Right lobe of liver (tissue), 6 donors: ENCODE data around the gene PFKP. TPM values are rescaled to one million over a fixed set of nuclear protein-coding genes. Genes with fewer than 3 reads are reported as not detected.

Experiments
- ATAC-seq, 4 donors: fragments of 200-7000 bp; cut with Tn5 transposase; one replicate each; pipeline ENCODE4 v1.9.1; 2020; ENCODE audit warnings: mild to moderate bottlenecking in 4 of 4, moderate library complexity in 4 of 4
- DNase-seq, 3 donors: peaks; one replicate each; pipeline ENCODE4 v3.0.0-alpha.2; 2020
- H3K27ac ChIP-seq, 3 donors: fragments of 200-600 bp; one replicate each; pipeline ENCODE4 v1.8.0; 2022
- H3K27me3 ChIP-seq, 2 donors: fragments of 200-600 bp; one replicate each; pipeline ENCODE4 v1.8.0; 2022
- H3K36me3 ChIP-seq, 4 donors: fragments of 200-600 bp; sonication (generic) in 1 of 4; one replicate each; pipeline versions ENCODE4 v1.5.1 to v1.8.0; 2017 to 2022; ENCODE audit warnings: control low read depth in 1 of 4
- H3K4me1 ChIP-seq, 4 donors: fragments of 200-600 bp; sonication (generic) in 1 of 4; one replicate each; pipeline versions ENCODE4 v1.5.1 to v1.8.0; 2017 to 2022; ENCODE audit warnings: control low read depth in 1 of 4
- H3K4me3 ChIP-seq, 3 donors: fragments of 200-600 bp; one replicate each; pipeline ENCODE4 v1.8.0; 2022
- H3K9me3 ChIP-seq, 4 donors: fragments of 200-600 bp; sonication (generic) in 1 of 4; one replicate each; pipeline versions ENCODE4 v1.5.1 to v1.8.0; 2017 to 2022; ENCODE audit warnings: control low read depth in 1 of 4
- POLR2A ChIP-seq: fragments of 450-650 bp; IDR thresholded peaks from one replicate; pipeline ENCODE4 v1.6.1; 2017; ENCODE audit warnings: antibody characterized with exemption, mild to moderate bottlenecking
- WGBS: methylation state at CpG from one replicate; pipeline ENCODE4 v1.1.6; 2018; ENCODE audit warnings: low coverage, low lambda C conversion rate; ENCODE audit not compliant: insufficient coverage; ENCODE audit errors: missing lambda C conversion rate; 5-methylcytosine and 5-hydroxymethylcytosine counted together
- intact Hi-C, 2 donors: fragments of 100-400 bp; cut with DNase I; formaldehyde crosslinking; loops; one replicate each; pipeline versions ENCODE4 v1.11.2 to v1.14.1; 2022
- total RNA-seq, 6 experiments: library from RNA; depleted of rRNA in 2 of 6; stranded (reverse); fragments of >200 nt in 2 of 6; fragmentation: NEBNext Ultra II Directional in 3 of 6; extraction: Animal tissue kit (Norgen Biotek cat#: 25700) in 3 of 6; gene quantifications; one replicate each; pipeline versions ENCODE4 v1.1.0 to v1.2.4, GENCODE V29; 2016 to 2023
- TF ChIP-seq, protein P1 (sequence below), 4 donors: fragments of 200-600 bp in 3 of 4; fragments of 450-650 bp in 1 of 4; IDR thresholded peaks; one replicate each; pipeline versions ENCODE4 v1.5.1 to v1.8.0; 2016 to 2022; ENCODE audit warnings: antibody characterized with exemption in 4 of 4, mild to moderate bottlenecking in 2 of 4
- donor health status: DM: no; HTN: yes; CAD: no.
- donor health status: DM: no; HTN: no; CAD: no.
- donor health status: DM: no; HTN: no; CAD: no.
- donor health status: DM: no; HTN: yes; CAD: no.
- donor health status: DM: no; HTN: yes; CAD: no.

PFKP gene
- total RNA-seq, 6 experiments from 2014 or later = 0.66 to 24.1 (median 9.2) TPM

DNA sequence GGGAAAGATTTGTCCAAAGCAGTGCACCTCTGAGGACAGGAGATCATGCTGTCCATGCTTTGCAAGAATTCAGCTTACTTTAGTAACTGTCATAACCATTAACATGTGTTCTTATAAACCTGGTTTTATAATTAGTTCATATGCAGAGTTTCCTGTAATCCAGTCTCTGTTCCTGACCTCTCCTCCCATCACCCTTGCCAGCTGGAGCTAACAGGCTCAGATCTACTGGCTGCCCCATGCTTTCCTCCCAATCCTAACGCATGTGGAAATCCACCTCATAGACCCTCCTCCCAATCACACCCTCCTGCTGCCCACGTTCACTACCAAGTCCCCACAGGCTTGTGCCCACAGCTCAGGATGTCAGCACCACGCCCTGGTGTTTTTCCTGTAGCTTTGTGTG lies 45.3 kb upstream of the PFKP start:
- no peak for TF ChIP-seq POLR2A
- TF ChIP-seq, protein P1, sequence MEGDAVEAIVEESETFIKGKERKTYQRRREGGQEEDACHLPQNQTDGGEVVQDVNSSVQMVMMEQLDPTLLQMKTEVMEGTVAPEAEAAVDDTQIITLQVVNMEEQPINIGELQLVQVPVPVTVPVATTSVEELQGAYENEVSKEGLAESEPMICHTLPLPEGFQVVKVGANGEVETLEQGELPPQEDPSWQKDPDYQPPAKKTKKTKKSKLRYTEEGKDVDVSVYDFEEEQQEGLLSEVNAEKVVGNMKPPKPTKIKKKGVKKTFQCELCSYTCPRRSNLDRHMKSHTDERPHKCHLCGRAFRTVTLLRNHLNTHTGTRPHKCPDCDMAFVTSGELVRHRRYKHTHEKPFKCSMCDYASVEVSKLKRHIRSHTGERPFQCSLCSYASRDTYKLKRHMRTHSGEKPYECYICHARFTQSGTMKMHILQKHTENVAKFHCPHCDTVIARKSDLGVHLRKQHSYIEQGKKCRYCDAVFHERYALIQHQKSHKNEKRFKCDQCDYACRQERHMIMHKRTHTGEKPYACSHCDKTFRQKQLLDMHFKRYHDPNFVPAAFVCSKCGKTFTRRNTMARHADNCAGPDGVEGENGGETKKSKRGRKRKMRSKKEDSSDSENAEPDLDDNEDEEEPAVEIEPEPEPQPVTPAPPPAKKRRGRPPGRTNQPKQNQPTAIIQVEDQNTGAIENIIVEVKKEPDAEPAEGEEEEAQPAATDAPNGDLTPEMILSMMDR (IDR thresholded peaks at IDR 0.05) = no peak
- DNase-seq (no peak), ATAC-seq (no peak)
- Histone ChIP-seq H3K4me1 (no peaks in the 10 kb centered on the region), H3K27me3 (no peaks in the 10 kb centered on the region), H3K36me3 (no peaks in the 10 kb centered on the region), H3K4me3 (no peak overlapping the region), H3K27ac (no peak overlapping the region), H3K9me3 (no peaks in the 10 kb centered on the region)
- 34% methylated on average over 3 of the region's 3 CpGs for WGBS
- intact Hi-C loops = no loop called here

DNA sequence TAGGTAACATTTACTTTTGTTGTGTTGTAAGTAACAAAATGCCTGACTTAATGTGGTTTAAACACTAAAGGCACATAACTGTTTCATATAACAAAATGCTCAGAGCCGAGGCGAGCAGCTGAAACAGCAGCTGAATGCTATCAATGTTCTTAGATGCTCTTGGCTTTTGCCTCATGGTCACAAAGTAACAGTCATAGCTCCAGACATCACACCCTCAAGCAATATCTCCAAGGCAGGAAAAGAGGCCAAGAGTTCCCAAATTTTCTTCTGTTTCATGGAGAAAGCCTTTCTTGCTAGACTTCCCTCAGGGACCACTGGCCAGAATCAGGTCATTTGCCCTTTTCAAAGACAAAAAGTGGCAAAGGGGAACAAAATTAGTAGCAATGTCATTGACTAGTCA lies 43.5 kb upstream of the PFKP start:
- ATAC-seq (no peak), DNase-seq (no peak)
- no peaks in the 10 kb centered on the region for H3K4me1 ChIP-seq
- H3K4me3 ChIP-seq = no peak overlapping the region
- TF ChIP-seq, protein P1 (IDR thresholded peaks at IDR 0.05) = no peak
- TF ChIP-seq POLR2A = no peak
- H3K27ac ChIP-seq = no peak overlapping the region
- WGBS = 59% methylated on average over 2 of the region's 2 CpGs
- H3K27me3 ChIP-seq = no peaks in the 10 kb centered on the region
- H3K9me3 ChIP-seq = no peaks in the 10 kb centered on the region
- intact Hi-C loops = no loop called here
- no peaks in the 10 kb centered on the region for H3K36me3 ChIP-seq

DNA sequence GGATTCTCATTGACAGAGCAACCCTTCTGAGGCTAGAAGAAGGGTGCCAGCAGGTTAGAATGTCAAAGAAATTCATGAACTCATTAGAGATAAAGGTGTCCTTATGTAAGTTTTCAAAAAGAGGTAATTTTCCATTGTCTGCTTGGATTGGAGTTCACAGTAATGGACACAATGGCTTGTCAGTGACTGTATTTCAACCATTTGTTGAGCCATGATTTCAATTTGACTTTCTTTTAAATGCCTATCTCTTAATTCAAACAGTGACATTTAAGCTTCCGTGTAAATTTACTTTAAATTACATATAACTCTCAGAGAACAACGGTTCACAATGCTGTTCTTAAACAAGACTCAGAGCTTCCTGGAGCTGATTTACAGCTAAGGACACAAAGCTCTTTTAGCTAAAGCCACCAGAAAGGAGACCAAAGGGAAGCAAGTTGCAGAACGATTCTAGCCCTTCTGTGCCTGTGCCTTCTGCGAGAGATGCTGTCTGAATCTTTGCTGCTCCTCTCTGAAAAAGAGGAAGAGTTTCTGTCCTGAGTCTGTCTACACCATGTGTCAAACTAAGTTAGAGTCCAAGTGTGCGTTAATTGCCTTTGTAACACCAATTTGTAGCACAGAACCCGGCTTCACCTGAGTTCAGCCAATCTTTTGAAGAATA lies 42.2 kb upstream of the PFKP start:
- H3K4me1 ChIP-seq = no peaks in the 10 kb centered on the region
- 57% methylated on average over 6 of the region's 6 CpGs for WGBS
- no peak for TF ChIP-seq POLR2A
- TF ChIP-seq, protein P1 (IDR thresholded peaks at IDR 0.05) = no peak
- H3K27ac ChIP-seq = no peak overlapping the region
- intact Hi-C loops = no loop called here
- no peaks in the 10 kb centered on the region for H3K36me3 ChIP-seq
- no peaks in the 10 kb centered on the region for H3K27me3 ChIP-seq
- no peaks in the 10 kb centered on the region for H3K9me3 ChIP-seq
- ATAC-seq = no peak
- no peak overlapping the region for H3K4me3 ChIP-seq
- no peak for DNase-seq

- Histone ChIP-seq H3K36me3 (no peaks in the 10 kb centered on the region), H3K27me3 (no peaks in the 10 kb centered on the region), H3K4me1 (no peaks in the 10 kb centered on the region), H3K9me3 (no peaks in the 10 kb centered on the region), H3K27ac (no peak overlapping the region), H3K4me3 (no peak overlapping the region)
- ATAC-seq = no peak
- no peak for DNase-seq
- intact Hi-C loops = no loop called here
- no peak for TF ChIP-seq POLR2A
- TF ChIP-seq, protein P1 (IDR thresholded peaks at IDR 0.05) = no peak
- 64% methylated on average over 3 of the region's 3 CpGs for WGBS
Observed at GRCh38 chr10:3027866-3028265, 39.5 kb upstream of the PFKP start.
